GM18505 (cell line): ENCODE measurements around the gene LRFN4.

Experiments used
- ATAC-seq: cut with Tn5 transposase; IDR thresholded peaks from one replicate; pipeline ENCODE4 v1.9.1; 2021; ENCODE audit not compliant: unreplicated experiment
- POLR2A ChIP-seq: IDR thresholded peaks from 4 replicates; pipeline ENCODE4 v1.6.1; 2011; ENCODE audit warnings: borderline replicate concordance; ENCODE audit not compliant: insufficient read depth, insufficient read length; ENCODE audit errors: extremely low read depth

LRFN4 gene

GRCh38 chr11:66858939-66859685, 2.2 kb downstream of the LRFN4 start:
- ATAC-seq: no peak
- no peak for TF ChIP-seq POLR2A

GRCh38 chr11:66859686-66860448, 3.0 kb downstream of the LRFN4 start:
- ATAC-seq: no peak
- TF ChIP-seq POLR2A: no peak

- TF ChIP-seq POLR2A: no peak
- ATAC-seq: no peak
Measured at GRCh38 chr11:66860449-66860831, 3.6 kb downstream of the LRFN4 start.

GRCh38 chr11:66861038-66861773, 4.3 kb downstream of the LRFN4 start:
- ATAC-seq: no peak
- TF ChIP-seq POLR2A: no peak

- no peak for TF ChIP-seq POLR2A
- ATAC-seq: no peak
Measured at GRCh38 chr11:66861774-66862558, 5.1 kb downstream of the LRFN4 start.

- no peak for ATAC-seq
- TF ChIP-seq POLR2A: no peak
Measured at GRCh38 chr11:66862559-66863037, 5.7 kb downstream of the LRFN4 start.

GRCh38 chr11:66863428-66864125, 6.7 kb downstream of the LRFN4 start:
- TF ChIP-seq POLR2A: no peak
- no peak for ATAC-seq

- TF ChIP-seq POLR2A: no peak
- ATAC-seq: no peak
Measured at GRCh38 chr11:66864172-66864901, 7.5 kb downstream of the LRFN4 start.

GRCh38 chr11:66864924-66865697, 8.2 kb downstream of the LRFN4 start:
- TF ChIP-seq POLR2A: no peak
- ATAC-seq: no peak

- no peak for ATAC-seq
- no peak for TF ChIP-seq POLR2A
Measured at GRCh38 chr11:66866007-66866406, 9.1 kb downstream of the LRFN4 start.

- no peak for TF ChIP-seq POLR2A
- no peak for ATAC-seq
Measured at GRCh38 chr11:66866511-66866986, 9.7 kb downstream of the LRFN4 start.

GRCh38 chr11:66867425-66868040, 10.7 kb downstream of the LRFN4 start:
- no peak for TF ChIP-seq POLR2A
- no peak for ATAC-seq
